ENCODE data around the gene CBY2. TPM values are rescaled to one million over a fixed set of nuclear protein-coding genes. Genes with fewer than 3 reads are reported as not detected.

CBY2 gene
- total and polyA plus RNA-seq, 10 of the 15 experiments (the other 5 are each of a cell fraction or from before 2014, with no cell fraction given) = 0.08 to 0.64 (median 0.23) TPM; not detected in 6

GRCh38 chr13:45763419-45763818 lies 61.3 kb downstream of the CBY2 start (continued):
- TF ChIP-seq MYB (IDR thresholded peaks at IDR 0.05; ENCODE audit: borderline replicate concordance, low read depth, low read length) (no peak), BCL3 (IDR thresholded peaks at IDR 0.05; ENCODE audit: borderline replicate concordance, insufficient read depth, low read depth, low read length, poor library complexity, severe bottlenecking) (no peak), MEF2B (IDR thresholded peaks at IDR 0.05; ENCODE audit: partially characterized antibody, poor library complexity, severe bottlenecking) (no peak), ZNF24 (IDR thresholded peaks at IDR 0.05) (no peak), ATF3 (IDR thresholded peaks at IDR 0.05; ENCODE audit: borderline replicate concordance, extremely low read depth, low read depth, low read length) (no peak), NR2F1 (conservative IDR thresholded peaks at IDR 0.05) (no peak)

Small RNA genes within 50 kb of the gene (small RNA-seq; reads per million reads assigned to genes)
- gene RF00017 = not detected

Other genes starting within 250 kb of the CBY2 start
- gene COG3, start 237.4 kb upstream of the CBY2 start, total RNA-seq (2014; rRNA removed) = 35.1 and 39.0 TPM in 2 replicates
- gene COG3, start 237.4 kb upstream of the CBY2 start, total RNA-seq (2014; rRNA removed; fragmentation: Illumina TruSeq; extraction: Trizol) = 20.9 and 23.9 TPM in 2 replicates
- gene COG3, start 237.4 kb upstream of the CBY2 start, total RNA-seq (2021) = 18.2 and 22.4 TPM in 2 replicates
- gene COG3, start 237.4 kb upstream of the CBY2 start, polyA plus RNA-seq (2011; rRNA removed) = 24.6 and 31.0 TPM in 2 replicates
- 17.6 and 19.5 TPM in 2 replicates for gene COG3, start 237.4 kb upstream of the CBY2 start, polyA plus RNA-seq (2014; fragmentation: Illumina TruSeq; extraction: Trizol)
- gene COG3, start 237.4 kb upstream of the CBY2 start, polyA plus RNA-seq (2014; fragmentation: Nextera tagmentation; extraction: Ambion mirVana) = 1 to 10 TPM; 6.1 to 9.3 TPM
- 26.2 and 30.5 TPM in 2 replicates for gene COG3, start 237.4 kb upstream of the CBY2 start, polyA plus RNA-seq (2014; rRNA removed)
- 10 to 100 TPM; 22.8 to 23.8 TPM for gene COG3, start 237.4 kb upstream of the CBY2 start, polyA plus RNA-seq (2016; fragmentation: Nextera tagmentation; extraction: Ambion mirVana)
- gene ERICH6B, start 86.6 kb upstream of the CBY2 start, total RNA-seq (2014; rRNA removed) = not detected in 2 replicates
- not detected in 2 replicates for gene ERICH6B, start 86.6 kb upstream of the CBY2 start, total RNA-seq (2014; rRNA removed; fragmentation: Illumina TruSeq; extraction: Trizol)
- not detected in 2 replicates for gene ERICH6B, start 86.6 kb upstream of the CBY2 start, total RNA-seq (2021)
- gene ERICH6B, start 86.6 kb upstream of the CBY2 start, polyA plus RNA-seq (2011; rRNA removed) = not detected in 2 replicates
- not detected in 2 replicates for gene ERICH6B, start 86.6 kb upstream of the CBY2 start, polyA plus RNA-seq (2014; fragmentation: Illumina TruSeq; extraction: Trizol)
- under 1 TPM in 1 of 2 experiments, not detected in 1; 0.27 TPM for gene ERICH6B, start 86.6 kb upstream of the CBY2 start, polyA plus RNA-seq (2014; fragmentation: Nextera tagmentation; extraction: Ambion mirVana)
- gene ERICH6B, start 86.6 kb upstream of the CBY2 start, polyA plus RNA-seq (2014; rRNA removed) = not detected in 2 replicates
- under 1 TPM; 0.33 to 0.75 TPM for gene ERICH6B, start 86.6 kb upstream of the CBY2 start, polyA plus RNA-seq (2016; fragmentation: Nextera tagmentation; extraction: Ambion mirVana)
- not detected in 2 replicates for gene SIAH3, start 149.4 kb downstream of the CBY2 start, total RNA-seq (2014; rRNA removed)
- not detected in 2 replicates for gene SIAH3, start 149.4 kb downstream of the CBY2 start, total RNA-seq (2014; rRNA removed; fragmentation: Illumina TruSeq; extraction: Trizol)
- gene SIAH3, start 149.4 kb downstream of the CBY2 start, total RNA-seq (2021) = not detected in 2 replicates
- gene SIAH3, start 149.4 kb downstream of the CBY2 start, polyA plus RNA-seq (2011; rRNA removed) = not detected in 2 replicates
- gene SIAH3, start 149.4 kb downstream of the CBY2 start, polyA plus RNA-seq (2014; fragmentation: Illumina TruSeq; extraction: Trizol) = not detected in 2 replicates
- not detected for gene SIAH3, start 149.4 kb downstream of the CBY2 start, polyA plus RNA-seq (2014; fragmentation: Nextera tagmentation; extraction: Ambion mirVana)
- not detected in 2 replicates for gene SIAH3, start 149.4 kb downstream of the CBY2 start, polyA plus RNA-seq (2014; rRNA removed)
- gene SIAH3, start 149.4 kb downstream of the CBY2 start, polyA plus RNA-seq (2016; fragmentation: Nextera tagmentation; extraction: Ambion mirVana) = not detected

All from GM12878 (cell line).